ENCODE results near the gene MCM3AP.

- TF ChIP-seq POLR2AphosphoS5 (IDR thresholded peaks at IDR 0.05) (no peak), CTCF (IDR thresholded peaks at IDR 0.05) (no peak), POLR2A (IDR thresholded peaks at IDR 0.05) (no peak), EP300 (IDR thresholded peaks at IDR 0.05) (no peak)
These were observed 37.6 kb downstream of the MCM3AP start for GRCh38 chr21:46247699-46248421.

Data from sigmoid colon (tissue), 4 donors.